Right forelimb (tissue), 1 donor: ENCODE data around the gene NACC1.
A peak's percentile ranks its signal among the peaks of the same experiment; 100 is the strongest.

ENCODE experiments used
- DNase-seq: peaks from one replicate; pipeline ENCODE4 v3.0.0-alpha.2; 2018

Gene NACC1

DNA sequence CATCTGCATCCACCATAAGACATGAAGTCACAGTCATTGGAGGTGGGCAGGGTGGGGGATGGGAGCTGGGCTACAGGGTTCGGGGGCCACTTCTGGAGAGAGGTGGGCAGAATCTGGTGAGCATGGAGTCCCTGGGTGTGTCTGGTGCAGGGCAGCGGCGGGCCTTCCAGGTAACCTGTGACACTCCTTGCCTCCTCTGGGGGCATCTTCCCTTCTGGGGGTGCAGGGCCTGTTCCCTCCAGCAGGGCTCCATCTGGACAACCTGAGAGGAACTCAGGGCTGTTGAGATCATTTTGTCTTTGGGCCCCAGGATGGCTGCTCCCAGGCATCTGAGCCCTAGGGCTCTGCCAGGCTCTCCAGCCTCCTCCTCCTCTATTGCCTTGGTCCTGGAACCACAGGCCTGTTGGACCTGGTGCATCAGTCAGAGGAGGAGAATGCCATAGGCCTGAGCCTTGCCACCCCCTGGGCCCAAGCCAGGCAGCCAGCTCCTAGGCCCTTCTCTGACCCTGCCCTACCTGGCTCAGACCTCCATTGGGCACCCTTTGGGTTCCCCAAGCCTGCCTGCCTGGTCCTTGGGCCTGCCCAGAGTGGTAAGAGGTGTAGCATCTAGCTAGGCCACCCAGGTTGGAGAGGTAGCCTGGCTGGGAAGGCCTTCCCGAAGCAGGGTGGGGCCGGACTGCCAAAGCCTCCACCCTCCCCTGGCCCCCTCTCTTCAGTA is 28.8 kb upstream of the NACC1 start:
- no peak for DNase-seq

DNA sequence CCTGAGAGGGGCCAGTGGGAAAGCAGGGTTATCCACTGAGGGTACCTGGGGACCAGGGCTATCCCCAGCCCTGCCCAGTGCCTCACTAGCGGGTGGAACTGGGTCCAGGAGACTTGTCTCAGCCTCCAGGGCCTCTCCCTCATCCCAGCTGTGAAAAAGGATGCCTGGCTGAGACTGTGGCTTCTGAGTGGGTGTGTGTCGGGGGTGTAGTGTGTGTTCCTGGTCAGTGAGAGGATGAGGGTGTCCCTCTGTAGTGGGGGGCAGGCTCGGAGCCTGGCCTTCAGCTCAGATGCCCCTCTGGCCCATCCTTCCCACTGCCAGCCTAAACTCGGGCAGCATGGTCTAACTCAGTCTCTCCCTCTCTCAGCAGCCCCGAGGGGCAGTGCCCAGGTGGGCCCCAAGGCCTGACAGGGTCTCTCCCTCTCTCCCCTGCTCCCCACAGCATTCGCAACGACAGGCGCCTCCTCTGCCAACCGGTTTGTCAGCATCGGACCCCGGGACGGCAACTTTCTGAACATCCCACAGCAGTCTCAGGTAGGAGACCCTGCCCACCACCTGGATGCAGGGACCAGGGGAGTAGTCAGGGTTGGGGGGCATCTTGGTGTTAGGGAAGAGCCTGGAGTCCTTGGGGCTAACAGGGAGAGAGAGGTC is 28.1 kb upstream of the NACC1 start:
- no peak for DNase-seq

DNA sequence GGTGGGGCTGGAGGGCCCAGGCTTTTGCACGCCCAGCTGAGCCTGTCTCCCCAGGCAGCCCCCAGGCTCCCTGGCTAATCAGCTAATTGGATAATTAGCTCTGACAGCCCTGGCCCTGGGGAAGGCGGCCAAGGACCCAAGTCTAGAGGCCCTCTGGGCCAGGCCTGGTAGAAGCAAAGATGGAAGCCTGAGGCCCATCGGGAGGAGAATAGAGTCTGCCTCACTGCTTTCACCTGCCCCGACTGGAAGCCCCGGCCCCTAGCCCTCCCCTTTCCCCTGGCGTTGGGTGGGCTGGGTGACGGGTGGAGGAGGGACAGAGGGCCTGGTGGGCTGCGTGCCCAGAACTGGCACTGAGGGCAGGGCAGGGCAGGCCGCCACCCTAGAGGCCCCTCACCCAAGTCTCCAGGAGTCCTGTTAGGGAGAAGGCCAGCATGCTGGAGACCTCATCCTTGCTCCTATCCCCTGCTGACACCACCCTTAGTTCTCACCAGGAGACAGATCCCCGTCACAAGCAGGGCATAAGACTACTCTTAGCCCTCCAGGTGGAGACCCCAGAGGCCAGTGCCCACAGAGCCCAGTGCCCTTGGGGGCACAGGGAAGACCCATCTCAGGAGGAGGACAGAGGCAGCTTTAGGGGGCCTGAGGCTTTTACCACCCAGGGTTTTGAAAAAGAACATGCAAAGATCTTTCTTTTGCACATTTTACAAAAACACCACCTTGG is 27.4 kb upstream of the NACC1 start:
- no peak for DNase-seq

DNA sequence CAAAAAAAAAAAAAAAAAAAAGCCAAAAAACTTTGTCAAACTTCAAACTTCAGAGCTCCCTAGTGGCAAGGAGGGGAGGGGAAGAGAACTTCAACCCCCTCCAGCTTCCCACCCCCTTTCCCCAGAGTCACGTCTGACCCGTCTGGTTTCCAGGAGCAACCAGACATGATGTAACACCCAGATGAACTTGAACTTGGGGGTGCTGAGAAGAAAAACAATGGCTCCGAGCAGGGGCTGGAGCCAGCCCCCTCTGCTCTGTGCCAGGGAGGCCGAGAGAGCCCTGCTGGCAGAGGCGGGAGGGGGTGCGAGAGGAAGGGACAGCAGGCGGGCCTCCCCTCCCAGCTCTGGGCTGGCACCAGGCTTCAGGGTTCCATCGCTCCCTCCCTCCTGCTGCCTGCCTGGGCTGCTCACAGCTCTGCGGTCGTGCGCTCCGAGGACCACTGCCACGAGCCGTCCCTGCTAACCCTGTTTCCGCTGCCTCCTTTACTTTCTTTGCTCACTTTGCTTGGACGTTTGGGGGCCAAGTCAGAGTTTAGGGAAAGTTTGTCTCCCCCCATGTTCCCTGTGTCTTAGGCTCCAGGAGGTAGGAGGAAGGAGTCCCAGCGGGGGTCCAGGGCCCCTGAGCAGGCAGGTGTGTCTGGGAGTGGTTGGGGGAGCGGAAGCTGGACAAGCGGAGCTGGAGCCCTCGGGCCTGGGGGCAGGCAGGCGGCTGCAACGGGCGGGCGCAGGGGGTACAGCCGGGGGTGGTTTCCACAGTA is 26.5 kb upstream of the NACC1 start:
- peak; percentile 90 for DNase-seq

DNA sequence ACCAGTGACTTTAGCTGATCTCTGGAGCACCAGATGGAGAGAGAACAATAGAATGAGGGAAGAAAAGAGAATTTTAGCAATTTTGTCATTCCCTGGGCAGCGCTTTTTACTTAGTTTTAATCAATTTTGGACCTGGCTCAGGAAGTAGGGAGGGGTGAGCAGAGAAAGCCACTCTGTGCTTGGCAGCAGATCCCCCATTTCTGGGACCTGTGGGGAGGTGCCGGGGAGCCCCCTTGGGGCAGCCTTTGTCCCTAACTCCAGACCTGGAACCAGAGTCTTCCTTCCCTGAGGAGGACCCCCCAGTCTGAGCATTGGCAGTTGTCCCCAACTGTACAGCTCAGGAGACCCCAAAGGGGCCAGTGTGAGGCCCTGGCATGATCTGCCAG is 25.9 kb upstream of the NACC1 start:
- no peak for DNase-seq

DNA sequence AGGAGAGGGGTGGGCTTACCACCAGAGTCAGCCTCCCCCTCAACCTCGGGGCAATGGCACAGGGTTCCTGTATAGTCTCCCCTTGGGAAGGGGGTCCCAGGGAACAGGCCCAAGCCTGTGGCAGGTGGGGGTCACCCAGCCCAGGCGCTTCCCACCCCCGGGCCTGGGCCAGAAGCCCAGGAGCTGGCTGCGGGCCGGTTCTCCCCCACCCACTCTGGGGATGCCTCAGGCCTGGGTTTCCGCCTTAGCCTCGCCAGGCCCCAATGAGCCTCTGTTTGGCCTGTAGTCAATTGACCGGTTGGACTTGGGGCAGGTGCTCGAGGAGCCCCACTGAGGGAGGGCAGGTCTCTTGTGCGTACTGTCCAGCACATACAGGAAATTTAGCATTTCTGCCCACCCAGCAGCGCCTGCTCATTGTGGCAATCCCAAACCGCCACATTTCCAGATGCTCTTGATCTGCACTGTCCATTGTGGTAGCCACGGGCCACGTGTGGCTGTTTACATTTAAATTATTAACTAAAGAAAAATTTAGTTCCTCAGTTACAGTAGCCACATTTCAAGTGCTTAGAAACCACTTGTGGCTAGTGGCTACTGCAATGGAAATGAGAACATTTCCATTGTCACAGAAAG is 25.3 kb upstream of the NACC1 start:
- DNase-seq, result no peak

DNA sequence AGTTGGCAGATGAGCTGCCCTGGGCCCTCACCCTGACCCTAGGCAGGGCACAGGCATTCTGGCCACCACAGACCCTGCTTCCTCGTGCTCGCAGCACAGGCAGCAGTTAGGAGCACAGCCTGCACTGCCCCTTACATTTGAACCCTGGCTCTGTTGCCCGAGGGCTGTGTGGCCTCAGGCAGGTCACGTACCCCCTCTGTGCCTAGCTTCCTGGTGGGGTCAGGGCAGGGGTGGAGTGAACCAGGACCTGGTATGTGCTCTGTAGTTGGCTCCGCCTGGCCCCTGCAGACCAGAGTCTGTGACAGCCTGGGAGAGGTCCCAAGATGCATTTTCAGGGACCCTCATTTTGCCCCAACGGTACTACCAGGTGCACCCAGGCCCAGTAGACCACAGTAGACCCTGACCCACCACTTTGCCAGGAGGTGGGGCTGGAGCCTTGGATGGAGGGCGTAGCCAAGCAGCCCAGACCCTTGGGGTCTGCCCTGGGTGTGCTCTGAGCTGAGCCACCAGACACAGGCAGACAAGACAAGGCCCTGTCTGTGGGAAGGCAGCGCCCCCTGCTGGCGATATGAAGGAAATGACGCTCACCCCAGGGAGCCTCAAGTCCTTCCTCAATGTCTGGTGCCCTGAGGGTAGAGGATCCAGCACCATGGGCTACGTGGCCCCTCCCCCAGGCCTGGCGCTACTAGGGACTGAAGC is 24.5 kb upstream of the NACC1 start:
- peak; percentile 87 for DNase-seq

DNA sequence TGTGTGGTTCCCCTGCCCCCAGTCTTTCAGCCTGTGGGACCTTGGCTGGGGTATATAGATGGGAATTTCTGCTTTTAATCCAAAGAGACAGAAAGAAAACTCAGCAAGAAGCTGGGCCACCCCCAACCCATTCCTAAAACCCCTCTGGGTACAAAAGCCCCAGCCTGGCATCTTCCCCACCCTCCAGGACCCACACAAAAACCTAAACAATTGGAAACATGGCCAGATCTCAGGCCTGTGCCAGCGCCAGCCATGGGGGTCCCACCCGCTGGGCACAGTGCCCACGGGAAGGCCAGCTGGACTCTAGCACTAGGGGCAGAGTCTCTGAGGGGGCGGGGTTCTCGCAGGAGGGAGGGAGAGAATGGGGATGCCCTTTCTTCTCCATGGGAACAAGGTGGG is 24.0 kb upstream of the NACC1 start:
- no peak for DNase-seq

DNA sequence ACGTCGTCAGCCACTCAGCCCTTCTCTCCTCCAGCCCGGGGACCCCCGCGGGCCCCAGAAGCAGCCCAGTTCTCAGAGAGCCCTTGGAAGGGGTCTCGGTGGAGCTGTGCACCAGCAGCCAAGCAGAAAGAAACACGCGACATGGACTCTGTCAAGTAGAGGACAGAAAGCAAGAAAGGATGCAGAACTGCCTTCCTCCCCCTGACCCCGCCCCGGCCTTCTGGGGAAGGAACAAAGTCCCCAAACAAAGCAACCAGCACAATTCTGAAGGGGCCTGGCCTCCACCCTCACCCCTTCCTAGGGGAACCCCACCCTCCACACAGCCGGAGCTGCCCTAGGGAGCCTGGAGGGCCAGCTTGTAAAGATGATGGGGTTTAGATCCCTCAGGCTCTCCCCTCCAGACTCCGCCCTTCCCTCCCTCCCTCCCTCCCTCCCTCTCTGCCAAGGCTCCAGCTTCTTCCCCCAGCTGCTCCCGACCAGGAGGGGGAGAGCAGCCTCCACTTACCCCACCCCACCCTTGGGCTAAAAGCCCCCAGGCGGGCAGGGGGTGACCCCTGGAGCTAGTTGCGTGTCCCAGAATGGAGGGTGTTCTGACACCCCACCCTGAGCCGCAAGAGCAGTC is 23.2 kb upstream of the NACC1 start:
- DNase-seq, result no peak

DNA sequence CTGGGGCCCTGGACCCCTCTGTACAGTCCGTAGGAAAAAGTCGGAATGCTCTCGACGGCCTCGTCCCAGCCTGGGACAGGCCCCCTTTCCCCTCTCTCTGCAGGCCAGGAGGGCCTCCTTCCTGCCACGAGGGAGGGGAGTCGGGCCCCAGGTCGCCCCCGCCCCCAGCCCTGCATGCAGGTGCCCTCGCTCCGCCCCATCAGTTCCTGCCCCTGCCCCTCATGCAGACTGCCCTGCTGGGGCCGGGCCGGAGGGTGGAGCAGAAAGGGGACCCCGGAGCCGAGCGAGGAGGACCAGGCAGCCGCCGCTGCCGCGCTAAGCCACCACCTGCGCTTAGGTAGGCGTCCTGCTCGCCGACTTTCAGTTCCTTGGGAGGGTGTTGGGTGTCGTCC is 22.7 kb upstream of the NACC1 start:
- DNase-seq, result no peak

DNA sequence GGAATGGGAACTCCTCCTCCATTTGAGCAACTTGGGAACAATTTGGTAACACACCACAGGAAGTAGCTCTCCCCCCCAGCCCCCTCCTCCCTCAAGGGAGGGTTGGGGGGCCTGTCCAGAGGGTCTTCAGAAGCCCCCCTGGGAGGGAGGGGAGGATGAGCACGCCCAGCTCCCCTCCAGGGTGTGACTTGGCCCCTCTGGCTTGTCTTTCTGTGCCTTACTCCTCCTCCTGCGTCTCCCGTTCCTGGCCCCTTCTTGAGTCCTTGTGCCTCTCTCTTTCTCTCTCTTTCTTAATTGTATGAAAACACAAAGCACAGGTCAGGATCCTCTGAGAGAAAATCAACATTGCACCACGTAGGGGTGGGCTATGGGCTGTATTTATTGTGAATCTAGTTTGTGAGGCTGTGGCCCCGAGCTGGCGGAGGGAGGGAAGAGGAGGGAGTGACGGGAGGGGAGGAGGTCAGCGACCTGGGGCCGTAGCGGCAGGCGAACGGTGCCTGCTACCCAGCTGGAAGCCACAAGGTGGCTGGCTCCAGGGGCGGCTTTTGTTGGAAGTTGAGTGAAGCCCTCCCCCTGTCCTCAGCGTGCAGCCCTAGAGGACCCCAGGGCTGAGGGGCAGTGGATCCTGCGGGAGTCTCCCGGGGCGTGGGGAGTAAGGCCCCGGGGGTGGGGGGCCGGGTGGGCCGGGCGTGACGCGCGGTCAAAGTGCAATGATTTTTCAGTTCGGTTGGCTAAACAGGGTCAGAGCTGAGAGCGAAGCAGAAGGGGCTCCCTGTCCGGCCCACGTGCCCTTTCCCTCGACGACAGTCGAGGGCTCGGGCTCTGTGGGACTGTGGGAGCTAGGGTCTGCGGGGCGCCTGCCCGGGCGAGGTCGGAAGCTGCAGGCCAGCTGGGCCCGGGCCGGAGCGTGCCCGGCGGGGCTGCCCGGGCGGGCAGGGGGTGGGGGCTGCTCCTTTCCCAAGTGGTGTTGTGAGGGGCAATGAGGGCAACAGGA is 21.8 kb upstream of the NACC1 start:
- DNase-seq, result no peak

DNA sequence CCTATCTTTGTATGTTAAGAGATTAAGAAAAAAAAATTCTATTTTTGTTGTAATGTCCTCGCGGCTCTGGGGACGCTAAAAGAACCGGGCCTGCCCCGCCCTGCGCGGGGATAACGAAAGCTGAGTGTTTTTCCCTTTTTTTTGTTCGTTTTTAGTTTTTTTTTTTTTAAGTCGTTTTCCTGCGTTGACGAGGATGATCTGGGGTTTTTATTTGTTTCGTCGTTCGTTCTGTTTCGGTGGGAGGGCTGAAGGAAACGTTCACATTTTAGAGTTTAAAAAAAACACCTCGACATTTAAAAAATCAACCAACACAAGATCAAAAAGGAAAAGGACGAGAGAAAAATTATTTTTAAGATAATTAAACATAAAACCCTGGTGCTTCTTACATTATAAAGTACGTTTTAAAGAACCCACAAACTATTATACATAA is 21.0 kb upstream of the NACC1 start:
- no peak for DNase-seq

DNA sequence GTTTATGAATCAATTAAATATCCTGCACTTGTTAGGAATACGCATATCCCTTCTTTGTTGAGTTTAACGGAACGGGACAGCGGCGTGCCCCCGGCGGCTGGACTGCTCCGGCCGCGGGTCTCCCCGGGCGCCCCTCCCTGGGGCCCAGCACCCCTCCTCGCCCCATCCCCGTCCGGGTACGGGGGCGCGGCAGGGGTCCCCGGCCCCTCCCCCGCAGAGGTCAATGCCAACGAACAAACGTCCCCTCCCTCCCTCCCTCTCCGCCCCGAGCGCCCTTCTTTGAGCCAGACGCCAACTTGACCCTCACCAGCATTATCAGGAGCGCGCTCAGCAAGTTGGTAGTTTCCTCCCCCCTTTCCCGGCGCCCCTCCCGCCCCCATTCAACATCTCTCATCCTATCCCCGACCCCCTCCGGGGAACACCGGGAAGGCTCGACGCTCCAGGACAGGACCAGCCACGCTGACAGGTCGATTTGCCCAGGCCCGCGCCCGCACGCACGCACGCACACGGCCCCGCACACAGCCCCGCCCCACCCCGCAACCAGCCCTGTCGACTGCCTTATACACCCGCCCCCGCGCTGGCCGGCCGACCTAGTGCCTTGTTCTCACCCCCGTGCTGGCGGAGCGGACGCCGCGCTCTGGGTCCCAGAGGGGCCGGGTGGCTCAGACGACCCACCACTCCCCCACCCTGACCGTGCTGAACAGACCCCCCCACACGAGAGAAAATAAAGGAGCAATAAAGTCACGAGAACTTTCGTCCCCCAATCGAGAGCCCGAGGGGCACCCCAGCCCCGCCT is 20.4 kb upstream of the NACC1 start:
- DNase-seq, result no peak

DNA sequence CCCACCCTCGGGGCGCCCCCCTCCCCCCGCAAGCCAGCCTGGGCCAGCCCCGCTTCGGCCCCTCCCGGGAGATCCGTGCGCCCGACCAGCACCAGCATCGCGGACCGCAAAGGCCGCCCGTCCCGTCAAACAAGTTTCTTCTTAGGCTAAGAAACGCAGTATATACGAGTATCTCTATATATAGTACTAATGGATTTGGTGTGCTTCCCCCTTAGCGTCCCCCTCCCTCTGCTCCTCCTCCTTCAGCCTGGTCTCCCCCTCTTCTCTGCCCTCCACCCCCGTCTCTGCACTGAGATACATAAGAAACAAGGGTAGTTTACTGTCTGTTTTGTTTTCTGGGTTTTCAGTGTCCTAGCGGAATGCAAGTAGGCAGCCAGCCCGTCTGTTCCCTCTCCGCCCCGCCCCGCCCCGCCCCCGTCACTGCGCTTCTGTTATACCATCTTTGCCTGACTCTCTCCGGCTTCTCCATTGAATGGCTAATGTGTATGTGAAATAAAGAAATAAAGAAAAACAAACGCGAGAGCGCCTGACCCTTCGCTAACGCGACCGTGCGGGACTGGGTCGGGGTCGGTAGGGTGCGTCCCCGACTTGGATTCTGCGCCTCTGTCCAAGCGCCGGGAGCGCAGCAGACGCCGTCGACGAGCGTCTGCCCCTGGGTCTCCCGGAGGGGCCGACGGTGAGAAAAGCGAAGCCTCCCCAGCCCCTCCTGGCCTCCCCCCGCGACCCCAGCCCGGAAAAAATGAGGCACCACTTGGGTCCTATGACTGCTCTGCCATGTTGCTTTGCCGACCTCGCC is 19.6 kb upstream of the NACC1 start:
- peak; percentile 80 for DNase-seq

DNA sequence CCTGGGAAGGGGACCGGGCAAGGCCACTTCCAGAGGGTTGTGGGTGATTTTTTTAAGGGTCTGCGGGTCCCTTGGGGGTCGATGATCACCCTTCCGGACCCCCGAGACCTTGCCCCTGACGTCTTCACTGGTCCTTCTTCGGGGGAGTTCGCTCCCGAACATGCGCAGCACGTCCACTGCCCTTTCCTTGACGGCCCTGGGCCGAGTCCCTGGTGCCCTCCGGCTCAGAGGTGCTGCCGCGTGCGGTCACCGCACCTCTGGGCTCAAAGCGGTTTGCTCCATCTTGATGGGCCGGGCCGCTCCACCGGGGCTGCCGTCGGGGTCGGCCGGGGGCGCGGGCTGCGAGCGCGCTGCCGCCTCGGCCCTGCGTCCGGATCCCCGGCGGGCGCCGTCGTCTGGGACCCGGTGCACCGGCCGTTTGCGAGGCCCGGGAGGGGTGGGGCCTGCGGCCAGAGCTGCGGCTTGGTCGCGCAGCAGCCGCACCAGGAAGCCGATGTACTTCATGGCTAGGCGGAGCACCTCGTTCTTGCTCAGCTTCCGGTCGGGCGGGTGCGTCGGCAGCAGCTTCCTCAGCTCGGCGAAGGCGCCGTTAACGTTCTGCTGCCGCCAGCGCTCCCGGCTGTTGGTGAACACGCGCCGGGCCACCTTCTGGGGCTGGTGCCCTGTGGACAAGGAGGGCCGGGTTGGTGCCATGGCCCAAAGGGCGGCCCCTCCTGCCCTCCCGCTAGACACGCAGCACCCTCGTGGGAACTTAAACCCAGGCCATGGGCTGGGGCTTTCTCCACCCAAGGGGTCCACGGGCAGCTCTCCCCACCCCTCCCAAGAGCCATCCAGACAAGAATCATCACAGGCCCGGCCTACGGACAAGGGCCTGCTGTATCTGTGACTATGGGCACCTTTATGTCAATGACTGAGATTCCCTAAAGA is 18.7 kb upstream of the NACC1 start:
- peak; percentile 71 for DNase-seq

DNA sequence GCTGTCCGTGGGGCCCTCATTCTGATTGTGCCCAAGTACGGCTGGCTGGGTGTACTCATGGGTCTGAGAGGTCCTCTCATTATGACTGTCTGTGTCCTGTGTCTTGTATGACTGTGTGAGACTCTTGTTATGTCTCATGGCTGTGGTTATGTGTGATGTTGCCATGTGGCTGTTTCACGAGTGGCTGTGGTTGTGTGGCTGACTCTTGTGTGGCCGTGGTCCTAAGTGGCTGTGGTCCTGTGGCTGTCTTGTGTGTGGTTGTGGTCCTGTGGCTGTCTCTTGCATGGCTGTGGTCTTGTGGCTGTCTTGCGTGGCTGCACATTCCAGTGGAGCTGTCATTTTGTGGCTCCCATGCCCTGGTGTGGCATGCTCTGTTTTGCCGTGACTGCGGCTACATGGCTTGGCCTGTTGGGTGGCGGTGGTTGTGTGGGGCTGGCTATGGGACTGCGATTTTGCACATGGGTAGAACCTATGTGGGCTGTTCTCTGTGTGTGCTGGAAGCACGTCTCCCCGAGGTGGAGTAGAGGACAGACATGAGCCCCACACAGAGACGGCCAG is 18.0 kb upstream of the NACC1 start:
- no peak for DNase-seq
